H4 (cell line): ENCODE measurements around the gene PLOD1. TPM values are rescaled to one million over a fixed set of nuclear protein-coding genes. Genes with fewer than 3 reads are reported as not detected.
"Not testable (repeated sequence)": the region's sequence is repeated elsewhere in the genome, so short reads cannot be mapped to it uniquely, and the experiment has no call there.

Experiments
- DNase-seq: peaks from one replicate; pipeline ENCODE4 v3.0.0-alpha.2; 2015; ENCODE audit warnings: low spot score
- total RNA-seq: library from RNA; depleted of rRNA; stranded (reverse); fragments of >200 nt; shearing (Covaris generic); gene quantifications from 2 replicates; pipeline ENCODE4 v1.2.3, GENCODE V29; 2014

The PLOD1 gene
- total RNA-seq, 1 experiment from 2014 or later = 105 TPM

DNA sequence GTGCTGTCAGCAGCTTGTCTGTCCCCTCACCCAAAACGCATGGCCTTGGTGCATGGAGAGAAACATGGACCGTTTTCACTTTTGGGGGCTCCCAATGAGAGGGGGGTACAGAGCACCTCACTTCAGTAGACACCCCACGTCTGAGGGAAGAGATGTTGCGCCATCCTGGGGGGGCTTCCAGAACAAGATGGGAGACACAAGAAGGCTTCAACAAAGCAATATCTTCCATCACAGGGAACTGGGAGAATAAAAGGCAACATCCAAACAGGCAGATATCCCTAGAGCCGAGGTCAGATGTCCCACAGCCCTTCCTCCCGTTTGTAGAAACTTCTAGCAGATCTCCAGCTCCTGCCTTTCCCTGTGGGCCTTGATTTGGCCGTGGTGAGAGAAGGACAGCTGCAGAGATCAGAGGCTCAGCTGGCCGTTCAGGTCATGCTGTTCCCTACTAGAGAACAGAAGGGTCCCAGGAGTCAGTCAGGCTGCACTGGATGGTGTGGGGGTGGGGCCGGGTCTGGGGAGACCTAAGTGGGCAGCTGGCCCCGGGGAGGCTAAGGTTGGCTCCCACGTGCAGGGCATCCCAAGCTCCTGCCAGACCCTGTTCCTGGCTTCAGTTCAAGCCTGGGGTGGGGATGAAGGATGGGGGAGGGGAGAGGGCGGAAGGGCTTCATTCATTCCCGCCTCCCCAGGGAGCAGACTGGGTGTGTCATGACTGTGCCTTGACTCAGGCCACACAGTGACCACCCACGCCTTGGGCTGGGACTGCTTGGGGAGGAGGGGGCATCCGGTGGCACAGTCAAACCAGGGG is 4.4 kb downstream of the PLOD1 start:
- DNase-seq = no peak

DNA sequence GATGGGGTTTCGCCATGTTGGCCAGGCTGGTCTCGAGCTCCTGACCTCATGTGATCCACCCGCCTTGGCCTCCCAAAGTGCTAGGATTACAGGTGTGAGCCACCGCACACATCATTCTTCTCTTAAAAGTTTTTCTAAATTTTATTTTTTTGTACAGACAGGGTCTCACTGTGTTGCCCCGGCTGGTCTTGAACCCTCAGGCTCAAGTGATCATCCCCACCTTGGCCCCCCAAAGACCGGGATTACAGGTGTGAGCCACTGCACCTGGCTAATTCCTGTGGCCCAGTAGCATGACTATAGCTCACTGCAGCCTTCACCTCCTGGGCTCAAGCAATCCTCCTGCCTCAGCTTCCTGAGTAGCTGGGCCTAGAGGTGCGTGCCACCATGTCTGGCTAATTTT is 5.3 kb downstream of the PLOD1 start:
- not testable (repeated sequence) for DNase-seq

DNA sequence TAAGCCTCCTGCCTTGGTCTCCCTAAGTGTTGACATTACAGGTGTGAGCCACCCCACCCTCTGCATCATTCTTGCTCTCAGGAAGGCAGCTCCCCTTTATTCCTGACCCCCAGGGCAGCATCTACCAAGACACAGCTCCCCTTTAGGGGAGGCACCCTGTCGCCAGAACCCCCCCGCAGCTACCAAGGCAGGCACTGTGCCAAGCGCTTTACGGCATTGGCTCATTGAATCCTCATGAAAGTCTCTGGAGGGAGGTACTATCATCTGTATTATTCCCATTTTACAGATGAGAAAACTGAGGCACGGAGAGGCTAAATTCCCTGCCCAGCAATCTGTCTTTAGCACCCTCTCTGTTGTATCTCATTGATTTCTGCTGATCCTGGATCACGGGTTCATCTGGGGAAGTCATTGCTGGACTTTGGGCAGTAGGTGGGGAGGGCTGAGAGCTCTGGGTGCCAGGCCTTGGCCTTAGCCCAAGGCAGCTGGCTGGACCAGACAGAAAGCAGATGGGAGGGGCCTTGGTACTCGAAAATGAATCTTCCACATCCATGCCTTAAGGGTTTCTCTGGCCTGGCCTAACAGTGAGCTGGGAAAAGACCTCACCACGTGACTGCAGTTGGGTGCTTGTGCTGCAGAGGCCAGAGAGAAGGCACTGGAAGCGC is 5.9 kb downstream of the PLOD1 start:
- DNase-seq = no peak

GRCh38 chr1:11942280-11942679 is 7.8 kb downstream of the PLOD1 start:
- DNase-seq = no peak

DNA sequence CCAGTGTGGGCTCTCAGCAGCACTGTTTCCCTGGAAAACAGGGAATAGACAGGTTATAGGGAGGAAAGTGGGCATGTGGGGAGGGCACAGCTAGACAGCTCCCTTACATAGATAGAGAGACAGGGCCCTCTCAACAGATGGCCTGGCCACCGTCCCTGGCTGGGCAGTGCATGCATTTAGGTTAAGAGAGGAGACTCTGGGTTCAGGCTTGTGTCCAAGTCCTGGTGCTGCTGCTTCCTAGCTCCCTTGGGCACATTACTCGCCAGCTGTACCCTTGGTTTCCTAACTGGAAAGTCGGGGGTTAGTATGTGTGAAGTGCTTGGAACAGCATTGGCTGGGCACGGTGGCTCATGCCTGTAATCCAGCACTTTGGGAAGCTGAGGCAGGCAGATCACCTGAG is 9.1 kb downstream of the PLOD1 start:
- no peak for DNase-seq

DNA sequence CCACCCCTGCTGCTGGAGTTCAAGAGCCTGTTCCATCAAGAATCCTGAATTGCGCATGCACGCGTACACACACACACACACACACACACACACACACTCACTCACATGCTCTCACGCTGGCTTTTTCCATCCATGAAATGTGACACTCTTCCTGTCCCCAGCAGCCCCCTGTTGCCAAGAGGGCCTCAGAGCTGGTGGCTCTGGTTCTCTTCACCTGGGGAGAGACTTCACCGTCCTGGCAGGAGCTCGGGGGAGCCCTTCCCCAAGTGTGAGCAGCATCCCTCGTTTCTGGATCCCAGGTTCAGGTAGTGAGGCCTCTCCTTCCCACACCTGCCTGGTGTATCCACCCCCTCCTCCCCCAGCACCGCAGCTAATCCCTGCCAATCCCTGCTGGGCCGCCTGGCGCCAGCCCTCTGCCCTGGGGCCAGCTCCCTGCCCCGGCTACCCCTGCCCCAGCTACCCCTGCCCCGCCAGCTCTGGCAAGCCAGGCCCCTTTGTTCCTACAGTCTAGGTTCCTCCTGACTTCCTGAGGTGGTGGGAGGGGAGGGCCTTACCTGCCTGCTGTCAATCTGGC is 9.9 kb downstream of the PLOD1 start:
- DNase-seq = no peak

DNA sequence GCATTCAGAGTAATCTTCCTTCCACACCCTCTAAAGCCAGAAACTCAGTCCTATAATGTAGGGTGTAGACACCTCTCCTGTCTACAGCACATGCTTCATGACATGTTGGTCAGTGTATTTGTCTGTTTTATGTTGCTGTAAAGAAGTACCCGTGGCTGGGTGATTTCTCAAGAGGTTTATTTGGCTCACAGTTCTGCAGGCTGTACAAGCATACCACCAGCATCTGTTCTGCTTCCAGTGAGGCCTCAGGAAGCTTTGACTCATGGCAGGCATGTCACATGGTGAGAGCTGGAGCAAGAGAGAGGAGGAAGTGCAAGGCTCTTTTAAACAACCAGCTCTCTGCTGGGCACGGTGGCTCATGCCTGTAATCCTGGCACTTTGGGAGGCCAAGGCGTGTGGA is 12.1 kb downstream of the PLOD1 start:
- DNase-seq = no peak

DNA sequence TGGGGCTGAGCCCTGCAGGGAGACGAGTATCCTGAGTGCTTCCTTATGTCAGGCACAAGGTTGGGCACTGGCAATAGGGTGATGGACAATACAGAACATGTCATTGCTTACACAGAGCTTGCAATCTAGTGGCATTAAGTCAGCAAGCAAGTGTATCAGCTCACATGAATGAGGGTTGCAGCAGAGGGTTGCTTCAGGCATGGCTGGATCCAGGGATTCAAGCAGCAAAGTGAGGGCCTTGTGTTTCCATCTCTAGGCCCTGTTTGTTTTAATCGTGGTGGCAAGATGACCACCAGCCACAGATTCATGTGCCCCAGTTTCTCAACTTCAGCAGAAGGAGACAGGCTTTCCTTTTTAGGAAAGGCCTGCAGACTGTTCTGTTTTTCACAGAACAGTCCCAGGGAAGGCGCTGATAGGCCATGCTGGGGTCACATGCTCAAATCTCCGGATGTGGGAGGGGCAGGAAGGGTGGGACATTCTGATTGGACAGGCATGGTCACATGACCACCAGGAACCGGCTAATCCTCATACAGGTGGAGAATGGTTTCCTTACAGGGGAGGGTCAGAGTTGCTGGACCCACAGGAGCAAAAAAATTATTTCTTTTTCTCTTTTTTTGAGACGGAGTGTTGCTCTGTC is 14.4 kb downstream of the PLOD1 start:
- DNase-seq = no peak

DNA sequence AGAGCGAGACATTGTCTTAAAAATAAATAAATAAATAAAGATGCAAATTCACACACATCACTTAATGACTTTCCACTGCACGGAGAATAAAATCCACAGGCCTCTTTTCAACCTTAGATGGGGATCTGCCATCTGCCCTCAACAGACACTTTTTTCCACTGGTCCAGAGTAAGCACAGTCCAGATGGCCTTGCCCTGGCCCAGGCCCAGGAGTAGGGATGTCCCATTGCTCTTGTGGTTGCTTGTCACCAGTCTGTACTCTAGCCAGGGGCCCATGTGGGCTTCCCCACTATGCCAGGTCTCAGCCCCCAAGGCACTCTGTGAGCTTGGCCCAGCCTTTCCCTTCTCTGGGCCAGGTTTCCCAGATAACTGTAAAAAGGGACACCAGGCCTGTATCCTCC is 17.4 kb downstream of the PLOD1 start:
- no peak for DNase-seq

- no peak for DNase-seq
Observed at GRCh38 chr1:11952455-11953109, 18.1 kb downstream of the PLOD1 start.

- no peak for DNase-seq
Observed at GRCh38 chr1:11955221-11955620, 20.7 kb downstream of the PLOD1 start.

DNA sequence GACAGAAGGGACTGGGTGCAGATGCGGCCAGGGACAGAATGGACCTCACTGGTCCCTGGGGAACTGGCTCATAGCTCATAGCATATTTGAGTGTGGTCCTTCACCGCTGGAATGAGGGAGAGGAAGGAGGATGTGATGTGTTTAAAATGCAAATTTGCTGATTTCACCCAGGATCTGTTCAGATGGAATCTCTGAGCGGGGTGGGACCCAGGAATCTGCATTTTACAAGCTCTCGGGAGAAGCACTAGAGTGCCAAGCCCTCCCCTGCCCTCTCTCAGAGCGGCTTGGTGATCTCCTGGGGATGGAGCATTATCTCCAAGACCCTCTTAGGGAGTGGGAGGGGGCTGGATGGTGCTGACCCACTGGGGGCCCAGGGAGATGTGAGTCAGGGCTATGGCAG is 22.9 kb downstream of the PLOD1 start:
- no peak for DNase-seq

DNA sequence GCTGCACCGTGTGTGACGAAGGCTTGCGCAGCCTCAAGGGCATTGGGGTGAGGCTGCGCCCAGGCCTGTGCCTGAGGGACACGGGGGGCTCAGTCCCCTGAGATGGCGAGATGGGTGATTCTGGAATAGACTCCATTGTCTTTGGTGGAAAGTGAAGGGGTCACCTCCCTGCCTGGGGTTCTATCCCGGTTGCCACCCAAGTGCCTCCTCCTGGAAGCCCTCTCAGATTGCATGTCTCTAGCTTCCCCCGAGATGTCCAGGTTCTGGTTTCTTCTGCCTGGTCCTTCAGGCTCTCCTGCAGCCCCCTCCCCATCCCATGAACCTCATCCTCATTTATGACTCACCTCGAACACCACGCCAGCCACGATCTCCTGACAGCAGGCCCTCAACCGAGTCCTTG is 23.4 kb downstream of the PLOD1 start:
- no peak for DNase-seq

DNA sequence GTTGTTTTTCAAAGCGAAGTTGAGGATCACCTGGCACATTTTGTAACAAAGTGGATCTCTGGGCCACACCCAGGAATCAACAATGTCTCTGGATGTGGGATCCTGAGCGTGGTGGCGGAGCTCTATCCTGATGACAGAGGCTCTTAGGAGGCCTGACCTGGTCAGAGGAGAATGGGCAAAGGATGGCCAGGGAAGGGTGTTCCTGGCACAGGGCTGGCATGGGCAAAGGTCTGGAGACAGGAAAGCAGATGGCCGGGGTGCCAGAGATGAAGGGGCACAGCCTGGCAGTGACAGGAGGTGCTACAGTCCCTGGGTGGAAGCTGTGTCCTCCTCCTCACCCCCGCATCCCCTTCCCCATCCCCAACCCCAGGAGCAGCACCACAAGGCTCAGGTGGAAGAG is 25.8 kb downstream of the PLOD1 start:
- DNase-seq = no peak

DNA sequence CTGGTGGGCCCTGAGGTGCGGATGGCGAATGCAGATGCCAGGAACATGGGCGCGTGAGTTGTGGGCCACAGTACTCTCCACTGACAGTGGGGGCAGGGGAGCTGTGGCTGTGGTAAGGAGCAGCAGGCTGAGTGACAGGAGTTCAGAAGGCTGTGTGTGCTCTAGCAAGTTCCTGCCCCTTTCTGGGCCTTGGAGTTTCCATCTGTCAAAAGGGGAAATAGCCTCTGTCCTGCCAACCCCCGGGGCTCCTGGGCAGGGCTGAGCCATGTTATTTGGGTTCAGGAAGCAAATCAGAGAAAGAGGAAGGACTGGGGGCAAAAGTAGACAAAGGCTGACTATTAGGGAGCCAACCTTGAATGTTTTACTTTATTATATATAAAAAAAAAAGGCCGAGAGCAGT is 26.2 kb downstream of the PLOD1 start:
- no peak for DNase-seq

GRCh38 chr1:11961230-11961629 is 26.7 kb downstream of the PLOD1 start:
- DNase-seq = no peak

DNA sequence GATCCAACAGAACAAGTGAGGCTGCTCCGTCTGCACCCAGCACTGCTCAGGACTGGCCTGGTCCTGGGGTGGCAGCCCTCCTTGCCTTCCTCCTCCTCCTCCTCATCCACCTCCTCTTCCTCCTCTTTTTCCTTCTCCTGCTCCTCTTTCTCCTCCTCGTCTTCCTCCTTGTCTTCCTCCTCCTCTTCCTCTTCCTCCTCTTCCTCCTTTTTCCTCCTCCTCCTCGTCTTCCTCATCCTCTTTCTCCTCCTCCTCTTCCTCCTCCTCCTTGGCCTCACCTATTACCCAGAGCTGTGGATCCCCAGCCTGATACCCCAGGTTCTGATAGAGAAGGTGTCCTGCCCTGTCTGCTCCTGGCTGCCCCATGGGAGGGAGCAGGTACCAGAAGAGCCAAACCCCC is 29.1 kb downstream of the PLOD1 start:
- no peak for DNase-seq

- no peak for DNase-seq
Observed at GRCh38 chr1:11964656-11965055, 30.1 kb downstream of the PLOD1 start.

DNA sequence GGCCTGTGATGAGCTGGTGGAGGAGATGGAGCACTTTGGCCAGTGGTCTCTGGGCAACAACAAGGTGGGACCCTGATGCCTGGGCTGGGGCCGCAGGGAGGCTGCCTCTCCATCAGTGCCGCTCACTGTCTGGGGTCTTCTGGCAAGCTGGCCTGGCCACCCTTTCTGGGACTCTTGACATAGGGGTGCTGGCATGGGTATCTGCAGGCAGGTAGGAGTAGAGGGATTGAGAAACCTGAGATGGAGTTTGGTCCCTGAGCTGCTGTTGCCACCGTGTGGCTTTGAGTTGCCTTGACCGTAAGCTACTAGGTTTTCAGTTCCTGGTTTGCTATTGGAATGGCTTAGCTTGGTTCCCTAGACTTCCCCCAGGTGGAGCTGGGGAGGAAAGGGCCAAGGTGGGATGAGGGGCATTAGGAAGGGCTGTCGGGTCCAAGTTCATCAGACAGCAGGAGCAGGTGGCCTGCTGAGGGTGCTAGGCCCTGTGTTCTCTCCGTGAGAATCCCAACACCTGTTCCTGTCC is 32.6 kb downstream of the PLOD1 start:
- DNase-seq = no peak

DNA sequence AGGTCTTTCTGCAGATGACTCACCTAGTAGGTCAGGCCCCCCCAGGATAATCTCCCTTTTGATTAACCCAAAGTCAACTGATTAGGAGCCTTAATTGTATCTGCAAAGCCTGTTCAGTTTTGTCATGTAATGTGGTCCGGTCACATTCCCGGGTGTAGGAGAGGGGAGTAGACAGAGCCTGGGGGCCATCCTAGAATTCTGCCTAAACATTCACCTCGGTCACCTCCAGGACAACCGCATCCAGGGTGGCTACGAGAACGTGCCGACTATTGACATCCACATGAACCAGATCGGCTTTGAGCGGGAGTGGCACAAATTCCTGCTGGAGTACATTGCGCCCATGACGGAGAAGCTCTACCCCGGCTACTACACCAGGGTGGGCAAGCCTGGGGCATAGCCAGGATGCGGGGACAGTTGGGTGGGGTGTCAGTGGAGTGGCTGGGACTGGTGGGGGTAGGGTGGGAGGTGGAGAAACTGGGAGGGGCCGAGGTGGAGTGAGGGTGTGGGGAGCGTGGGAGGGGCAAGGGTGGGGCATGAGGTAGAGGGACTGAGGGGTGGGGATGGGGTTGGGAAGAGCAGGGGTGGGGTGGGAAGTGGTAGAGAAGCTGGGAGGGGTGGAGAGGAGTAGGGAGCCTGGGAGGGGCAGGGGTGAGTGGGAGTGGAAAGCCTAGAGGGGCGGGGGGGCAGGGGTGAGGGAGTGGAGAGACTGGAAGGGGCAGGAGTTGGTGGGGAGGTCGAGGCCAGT is 36.1 kb downstream of the PLOD1 start:
- DNase-seq = no peak

DNA sequence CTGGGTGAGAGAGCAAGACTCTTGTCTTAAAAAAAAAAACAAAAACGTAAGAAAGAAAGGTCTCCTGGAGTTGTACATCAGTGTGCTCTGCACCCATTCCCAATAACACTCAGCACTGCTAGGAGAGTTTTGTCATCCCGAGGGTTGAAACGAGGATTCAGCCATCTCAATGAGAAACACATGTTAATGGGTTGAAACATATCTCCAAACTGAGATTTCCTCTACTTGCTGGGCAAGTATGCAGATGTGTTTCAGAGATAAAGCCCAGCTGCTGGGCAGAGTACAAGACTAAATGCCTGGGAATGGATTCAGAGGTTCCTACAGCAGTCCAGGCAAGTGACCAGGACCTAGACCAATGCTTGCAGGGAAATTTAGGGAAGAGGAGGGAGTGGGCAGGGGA is 43.1 kb downstream of the PLOD1 start:
- no peak for DNase-seq
